Measurements from ENCODE around the gene GRAMD1B. TPM values are rescaled to one million over a fixed set of nuclear protein-coding genes. Genes with fewer than 3 reads are reported as not detected.

The GRAMD1B gene
- total RNA-seq, 4 donors from 2014 or later: 27.5 to 37.2 (median 30.6) TPM

DNA sequence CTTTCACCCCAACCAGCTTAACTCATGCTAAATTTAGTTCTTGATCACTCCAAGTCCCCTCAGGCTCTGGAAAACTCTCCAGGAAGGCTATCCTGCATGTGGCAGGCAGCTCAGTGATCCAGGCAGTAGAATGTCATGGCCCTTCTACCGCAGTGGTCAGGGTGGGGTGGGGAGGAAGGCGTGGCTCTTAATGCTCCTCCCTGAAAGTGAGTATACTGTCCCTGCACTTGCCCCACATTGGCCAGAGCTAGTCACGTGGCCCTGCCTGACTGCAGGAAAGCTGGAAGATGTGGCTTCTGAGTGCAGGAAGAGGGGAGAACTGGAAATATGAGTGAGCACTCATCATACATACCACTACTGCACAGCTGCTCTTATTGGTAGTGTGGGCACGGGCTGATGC, 102.1 kb downstream of the GRAMD1B start:
- WGBS, 2 donors: 88 to 89% methylated on average over 4 of the region's 4 CpGs
- Histone ChIP-seq H3K4me3 (no peak overlapping the region), H3K4me1 (peaks cover 0 to 3% (median 0%) of the 10 kb centered on the region in 4 donors), H3K9me3 (no peaks in the 10 kb centered on the region), H3K27me3 (no peaks in the 10 kb centered on the region), H3K27ac (no peak overlapping the region), H3K36me3 (no peaks in the 10 kb centered on the region)
- TF ChIP-seq POLR2A (IDR thresholded peaks at IDR 0.05) (no peak), EP300 (IDR thresholded peaks at IDR 0.05) (no peak)
- TF ChIP-seq, protein P1, sequence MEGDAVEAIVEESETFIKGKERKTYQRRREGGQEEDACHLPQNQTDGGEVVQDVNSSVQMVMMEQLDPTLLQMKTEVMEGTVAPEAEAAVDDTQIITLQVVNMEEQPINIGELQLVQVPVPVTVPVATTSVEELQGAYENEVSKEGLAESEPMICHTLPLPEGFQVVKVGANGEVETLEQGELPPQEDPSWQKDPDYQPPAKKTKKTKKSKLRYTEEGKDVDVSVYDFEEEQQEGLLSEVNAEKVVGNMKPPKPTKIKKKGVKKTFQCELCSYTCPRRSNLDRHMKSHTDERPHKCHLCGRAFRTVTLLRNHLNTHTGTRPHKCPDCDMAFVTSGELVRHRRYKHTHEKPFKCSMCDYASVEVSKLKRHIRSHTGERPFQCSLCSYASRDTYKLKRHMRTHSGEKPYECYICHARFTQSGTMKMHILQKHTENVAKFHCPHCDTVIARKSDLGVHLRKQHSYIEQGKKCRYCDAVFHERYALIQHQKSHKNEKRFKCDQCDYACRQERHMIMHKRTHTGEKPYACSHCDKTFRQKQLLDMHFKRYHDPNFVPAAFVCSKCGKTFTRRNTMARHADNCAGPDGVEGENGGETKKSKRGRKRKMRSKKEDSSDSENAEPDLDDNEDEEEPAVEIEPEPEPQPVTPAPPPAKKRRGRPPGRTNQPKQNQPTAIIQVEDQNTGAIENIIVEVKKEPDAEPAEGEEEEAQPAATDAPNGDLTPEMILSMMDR (IDR thresholded peaks at IDR 0.05): no peak
- no peak for DNase-seq (ENCODE audit: low spot score in 2 of 2)

DNA sequence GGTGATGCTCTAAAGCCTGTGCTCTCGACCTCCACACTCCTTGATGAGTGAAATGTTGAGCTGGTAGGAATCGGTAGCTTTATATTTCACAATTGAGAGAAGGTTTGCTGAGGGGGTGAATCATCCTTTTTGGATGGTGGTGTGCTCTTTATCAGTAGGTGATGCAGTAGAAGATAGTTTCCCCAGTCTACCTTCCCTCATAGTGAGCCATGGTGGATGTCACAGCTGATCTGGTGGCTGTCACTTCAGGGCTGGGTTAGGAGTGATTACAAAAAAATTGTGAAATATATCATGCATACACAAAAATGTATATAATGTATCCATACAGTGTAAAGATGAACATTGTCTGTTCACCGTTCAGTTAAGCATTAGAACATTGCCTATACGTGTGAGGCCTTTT, 105.3 kb downstream of the GRAMD1B start:
- 90 to 92% methylated on average over 4 of the region's 4 CpGs for WGBS, 2 donors
- Histone ChIP-seq H3K27ac (no peak overlapping the region), H3K36me3 (no peaks in the 10 kb centered on the region), H3K9me3 (no peaks in the 10 kb centered on the region), H3K27me3 (no peaks in the 10 kb centered on the region), H3K4me3 (no peak overlapping the region), H3K4me1 (peaks cover 0 to 3% (median 0%) of the 10 kb centered on the region in 4 donors)
- DNase-seq (ENCODE audit: low spot score in 2 of 2): no peak
- no peak for TF ChIP-seq POLR2A (IDR thresholded peaks at IDR 0.05)
- TF ChIP-seq EP300 (IDR thresholded peaks at IDR 0.05): no peak
- TF ChIP-seq, protein P1 (IDR thresholded peaks at IDR 0.05): no peak

DNA sequence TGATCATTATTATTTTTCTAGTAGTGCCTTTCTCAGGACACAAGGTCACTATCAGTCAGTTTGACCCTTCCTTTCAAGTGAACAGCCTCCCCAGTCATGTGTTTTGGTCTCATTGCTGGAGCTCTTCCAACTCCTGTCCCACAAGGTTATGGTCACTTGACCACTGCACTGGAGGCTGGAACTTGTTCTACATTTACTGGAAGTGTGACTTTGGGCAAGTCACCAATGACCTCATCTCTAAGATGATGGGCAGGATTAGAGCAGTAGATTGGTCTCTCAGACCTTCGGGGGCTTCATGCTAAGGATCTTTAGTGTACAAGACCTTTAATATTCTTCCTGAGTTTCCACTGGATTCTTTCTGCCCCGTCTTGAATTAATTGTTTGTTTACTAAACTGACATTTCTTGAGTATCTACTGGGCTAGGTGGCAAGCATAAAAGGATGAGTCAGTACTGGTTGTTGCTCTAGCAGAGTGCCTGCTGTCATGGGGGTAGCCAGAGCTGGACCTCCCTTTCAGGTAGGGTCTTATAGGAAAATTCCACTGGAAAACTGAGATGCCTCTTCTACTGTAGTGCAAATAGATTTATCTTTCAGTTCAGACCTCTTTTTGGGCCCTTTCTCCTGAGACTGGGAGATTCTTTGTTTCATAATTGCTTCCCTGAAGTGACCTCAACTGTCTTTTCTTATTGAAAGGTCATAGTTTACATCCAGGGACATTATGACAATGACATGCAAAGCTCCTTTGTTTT, 106.8 kb downstream of the GRAMD1B start:
- Histone ChIP-seq H3K27me3 (no peaks in the 10 kb centered on the region), H3K36me3 (no peaks in the 10 kb centered on the region), H3K9me3 (no peaks in the 10 kb centered on the region), H3K27ac (peak overlapping the region in 2 of 4 donors; percentile 11 to 66), H3K4me1 (peaks cover 0 to 3% (median 0%) of the 10 kb centered on the region in 4 donors), H3K4me3 (no peak overlapping the region)
- DNase-seq (ENCODE audit: low spot score in 2 of 2): peak in 1 of 2 donors; percentile 51
- TF ChIP-seq, protein P1 (IDR thresholded peaks at IDR 0.05): no peak
- TF ChIP-seq EP300 (IDR thresholded peaks at IDR 0.05) (peak in 1 of 2 donors; percentile 68), POLR2A (IDR thresholded peaks at IDR 0.05) (no peak)
- 53 to 65% methylated on average over 2 of the region's 2 CpGs for WGBS, 2 donors

DNA sequence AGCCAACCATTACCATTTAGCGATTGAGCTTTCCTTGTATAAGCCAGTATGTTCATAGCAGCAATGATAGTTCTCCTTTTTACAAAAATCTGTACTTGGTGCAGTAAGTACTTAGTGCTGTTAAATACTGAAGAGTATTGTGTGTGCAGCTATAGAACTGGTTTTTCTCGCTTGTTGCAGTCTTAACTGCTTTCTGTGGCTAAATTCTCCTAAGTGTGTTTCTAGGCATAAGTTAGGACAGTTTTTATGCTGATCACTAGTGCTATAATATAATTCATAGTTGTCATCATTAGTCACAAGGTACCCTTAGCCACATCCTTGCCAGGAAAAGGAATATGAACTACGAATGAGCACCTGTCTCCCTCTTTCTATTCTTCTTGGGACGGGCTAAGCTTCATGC, 107.7 kb downstream of the GRAMD1B start:
- WGBS, 2 donors: 96% methylated on average over 4 of the region's 4 CpGs
- H3K4me3 ChIP-seq: no peak overlapping the region

DNA sequence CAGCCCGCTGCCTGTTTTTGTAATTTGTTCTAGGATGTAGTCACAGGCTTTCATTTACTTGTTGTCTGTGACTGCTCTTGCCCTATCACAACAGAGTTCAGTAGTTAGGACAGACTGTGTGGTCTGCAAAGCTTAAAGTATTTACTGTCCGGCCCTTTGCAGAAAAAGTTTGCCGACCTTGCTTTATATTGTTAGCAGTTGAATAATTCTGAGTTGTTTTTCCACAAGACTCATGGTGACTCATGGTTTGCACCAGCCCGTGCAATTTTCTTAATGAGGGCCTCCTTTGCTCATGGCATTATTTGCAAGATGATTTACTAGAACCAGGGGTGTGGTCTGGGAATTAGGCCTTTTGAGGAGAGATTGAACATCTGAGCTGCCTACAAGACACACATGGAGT, 113.7 kb downstream of the GRAMD1B start:
- no peaks in the 10 kb centered on the region for H3K36me3 ChIP-seq
- no peak for DNase-seq (ENCODE audit: low spot score in 2 of 2)
- no peak for TF ChIP-seq POLR2A (IDR thresholded peaks at IDR 0.05)
- no peak for TF ChIP-seq EP300 (IDR thresholded peaks at IDR 0.05)
- TF ChIP-seq, protein P1 (IDR thresholded peaks at IDR 0.05): no peak
- no peaks in the 10 kb centered on the region for H3K9me3 ChIP-seq
- no peak overlapping the region for H3K4me3 ChIP-seq
- WGBS, 2 donors: 41 to 51% methylated on average over 4 of the region's 4 CpGs
- H3K27me3 ChIP-seq: no peaks in the 10 kb centered on the region
- H3K27ac ChIP-seq: peak overlapping the region in 2 of 4 donors; percentile 55 to 70
- peaks cover 0 to 37% (median 7%) of the 10 kb centered on the region in 4 donors for H3K4me1 ChIP-seq

More for the DNA sequence above, 107.7 kb downstream of the GRAMD1B start:
- Histone ChIP-seq H3K9me3 (no peaks in the 10 kb centered on the region), H3K27ac (peak overlapping the region in 1 of 4 donors; percentile 66), H3K36me3 (no peaks in the 10 kb centered on the region), H3K27me3 (no peaks in the 10 kb centered on the region), H3K4me1 (peaks cover 0 to 3% (median 0%) of the 10 kb centered on the region in 4 donors)
- DNase-seq (ENCODE audit: low spot score in 2 of 2): no peak
- TF ChIP-seq, protein P1 (IDR thresholded peaks at IDR 0.05): no peak
- TF ChIP-seq EP300 (IDR thresholded peaks at IDR 0.05) (no peak), POLR2A (IDR thresholded peaks at IDR 0.05) (no peak)

Data from tibial nerve (tissue), 4 donors.